ENCODE measurements around the gene ABCC11. TPM values are rescaled to one million over a fixed set of nuclear protein-coding genes. Genes with fewer than 3 reads are reported as not detected.

Gene ABCC11
- total and polyA plus RNA-seq, 2 of the 4 experiments (the other 2 are of a cell fraction): 0.09 to 0.18 TPM

DNA sequence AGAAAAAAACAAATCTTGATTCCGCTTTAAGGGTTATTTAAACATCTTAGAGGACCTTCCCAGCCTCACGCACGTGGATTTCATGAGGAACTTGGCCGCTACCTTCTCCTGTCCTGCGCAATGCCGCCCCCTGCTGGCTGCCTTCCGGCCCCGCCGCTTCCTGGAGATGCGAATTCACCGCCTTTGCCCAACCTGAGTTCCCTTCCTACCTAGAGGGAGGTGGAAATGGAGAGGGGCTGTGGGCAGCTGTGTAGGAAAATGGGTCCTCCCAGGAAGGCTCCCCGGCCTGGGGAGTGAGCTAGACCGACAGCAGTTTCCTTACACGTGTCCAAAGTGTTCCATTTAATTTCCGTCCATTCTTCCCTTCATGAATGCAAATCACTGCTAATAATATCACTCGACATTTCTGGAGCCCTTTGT lies 90.5 kb downstream of the ABCC11 start:
- Histone ChIP-seq H2BK15ac (ENCODE audit: low read depth, low read length) (peak overlapping the region; percentile 70; the same call in 2 of the 3 replicates), H3K56ac (ENCODE audit: extremely low read depth, insufficient read depth, low read length) (no peak overlapping the region), H2BK20ac (ENCODE audit: low read depth, low read length) (peak overlapping the region; percentile 91; the same call in 1 of the 2 replicates), H3K14ac (replicated peaks; ENCODE audit: low read depth, low read length) (no peak overlapping the region), H2AK5ac (ENCODE audit: low read depth, low read length) (peak overlapping the region; percentile 51), H2AFZ (replicated peaks; ENCODE audit: low read length, poor library complexity) (peak overlapping the region; percentile 80), H3K18ac (ENCODE audit: low read depth, low read length) (no peak overlapping the region), H3K4me3 (ENCODE audit: insufficient read depth, low read depth, low read length) (no peak overlapping the region), H3K4ac (ENCODE audit: low read depth, low read length) (peak overlapping the region; percentile 66), H4K5ac (ENCODE audit: low read depth, low read length) (no peak overlapping the region), H3K4me2 (ENCODE audit: low read depth, low read length) (peak overlapping the region; percentile 38; the same call in 1 of the 2 replicates), H3K27me3 (ENCODE audit: control insufficient read depth, insufficient read depth, low read length) (no peaks in the 10 kb centered on the region), H3K9me3 (ENCODE audit: control insufficient read depth, insufficient read depth, low read length) (no peaks in the 10 kb centered on the region), H3K4me1 (ENCODE audit: control insufficient read depth, insufficient read depth, low read length) (peaks cover 2% of the 10 kb centered on the region), H3K79me1 (ENCODE audit: low read depth in 1 of 2, low read length in 2 of 2) (no peaks in the 10 kb centered on the region), H3K23ac (ENCODE audit: low read depth, low read length) (no peak overlapping the region), H3K9ac (ENCODE audit: low read depth, low read length) (no peak overlapping the region), H2BK120ac (ENCODE audit: low read depth, low read length) (peak overlapping the region; percentile 83), H3K9me1 (ENCODE audit: insufficient read depth, low read length) (0 out of 2 replicates have a peak, but pooled peaks cover 5% of the 10 kb centered on the region), H3K27ac (ENCODE audit: insufficient read depth, low read length) (no peak overlapping the region), H4K91ac (ENCODE audit: insufficient read depth, low read depth, low read length) (peak overlapping the region; percentile 21; the same call in 1 of the 2 replicates), H2AK9ac (replicated peaks; ENCODE audit: low read depth, low read length, poor library complexity) (peak overlapping the region; percentile 73), H4K20me1 (ENCODE audit: insufficient read depth, low read length) (no peaks in the 10 kb centered on the region), H3K36me3 (ENCODE audit: control insufficient read depth, insufficient read depth, low read length) (no peaks in the 10 kb centered on the region), H2BK5ac (ENCODE audit: low read depth, low read length, poor library complexity, severe bottlenecking) (no peak overlapping the region), H4K8ac (ENCODE audit: low read depth in 2 of 2, low read length in 2 of 2) (no peak overlapping the region; a peak in 1 of 4 replicates)
- no TSS peak for BruUV-seq (replicated peaks)
- DNase-seq (peak; percentile 85), ATAC-seq (ENCODE audit: low read depth) (peak; percentile 85)
- in situ Hi-C loops (cut with MboI; ENCODE audit: low sequenced_read_pairs) (loop anchor here (5.0 to 25.0 kb wide), 3 partner anchors 104 to 694 kb away; partner anchors contain the start of genes ITFG1 and PHKB), intact Hi-C loops (cut with micrococcal nuclease) (loop anchor here (1.0 to 10.0 kb wide), 7 partner anchors 102 to 1120 kb away; partner anchors contain the start of genes ITFG1 and PHKB), dilution Hi-C loops (cut with HindIII; ENCODE audit: low sequenced_read_pairs, unreplicated experiment) (no loop called here)
- POLR2A ChIA-PET (ENCODE audit: unreplicated experiment): no interaction called here
- 100% methylated on average over 1 of the region's 16 CpGs; no CpG with 5 or more reads in 1 of the 2 experiments for WGBS, 2 experiments (ENCODE audit: extremely low coverage in 2 of 2, insufficient read length in 1 of 2)
- CTCF ChIA-PET: interaction anchor here (2.4 kb wide), 1 partner anchor 1015 kb away, joined by 11 read pairs; no protein-coding TSS in a partner anchor
- TF ChIP-seq RFX5 (IDR thresholded peaks at IDR 0.05; ENCODE audit: low read depth, low read length): no peak
- TF ChIP-seq RAD21 (IDR thresholded peaks at IDR 0.05; ENCODE audit: low read length): peak; percentile 98
- peak; percentile 43; the same call in 1 of the 2 replicates for TF ChIP-seq MAZ (IDR thresholded peaks at IDR 0.05; ENCODE audit: borderline replicate concordance, low read depth, low read length)
- TF ChIP-seq MAFK (IDR thresholded peaks at IDR 0.05; ENCODE audit: low read depth, low read length): no peak
- peak; percentile 96 for TF ChIP-seq SMC3 (IDR thresholded peaks at IDR 0.05; ENCODE audit: low read depth, low read length)
- TF ChIP-seq NFE2L2 (IDR thresholded peaks at IDR 0.05; ENCODE audit: low read depth, low read length): no peak
- peak; percentile 94 for TF ChIP-seq MXI1 (IDR thresholded peaks at IDR 0.05; ENCODE audit: borderline replicate concordance, low read depth, low read length)
- peak; percentile 68; the same call in 1 of the 2 replicates for TF ChIP-seq BHLHE40 (IDR thresholded peaks at IDR 0.05; ENCODE audit: low read depth, low read length)
- TF ChIP-seq, protein P1, sequence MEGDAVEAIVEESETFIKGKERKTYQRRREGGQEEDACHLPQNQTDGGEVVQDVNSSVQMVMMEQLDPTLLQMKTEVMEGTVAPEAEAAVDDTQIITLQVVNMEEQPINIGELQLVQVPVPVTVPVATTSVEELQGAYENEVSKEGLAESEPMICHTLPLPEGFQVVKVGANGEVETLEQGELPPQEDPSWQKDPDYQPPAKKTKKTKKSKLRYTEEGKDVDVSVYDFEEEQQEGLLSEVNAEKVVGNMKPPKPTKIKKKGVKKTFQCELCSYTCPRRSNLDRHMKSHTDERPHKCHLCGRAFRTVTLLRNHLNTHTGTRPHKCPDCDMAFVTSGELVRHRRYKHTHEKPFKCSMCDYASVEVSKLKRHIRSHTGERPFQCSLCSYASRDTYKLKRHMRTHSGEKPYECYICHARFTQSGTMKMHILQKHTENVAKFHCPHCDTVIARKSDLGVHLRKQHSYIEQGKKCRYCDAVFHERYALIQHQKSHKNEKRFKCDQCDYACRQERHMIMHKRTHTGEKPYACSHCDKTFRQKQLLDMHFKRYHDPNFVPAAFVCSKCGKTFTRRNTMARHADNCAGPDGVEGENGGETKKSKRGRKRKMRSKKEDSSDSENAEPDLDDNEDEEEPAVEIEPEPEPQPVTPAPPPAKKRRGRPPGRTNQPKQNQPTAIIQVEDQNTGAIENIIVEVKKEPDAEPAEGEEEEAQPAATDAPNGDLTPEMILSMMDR (conservative IDR thresholded peaks at IDR 0.05; ENCODE audit: low read depth, low read length): peak; percentile 96
- TF ChIP-seq, protein P2, sequence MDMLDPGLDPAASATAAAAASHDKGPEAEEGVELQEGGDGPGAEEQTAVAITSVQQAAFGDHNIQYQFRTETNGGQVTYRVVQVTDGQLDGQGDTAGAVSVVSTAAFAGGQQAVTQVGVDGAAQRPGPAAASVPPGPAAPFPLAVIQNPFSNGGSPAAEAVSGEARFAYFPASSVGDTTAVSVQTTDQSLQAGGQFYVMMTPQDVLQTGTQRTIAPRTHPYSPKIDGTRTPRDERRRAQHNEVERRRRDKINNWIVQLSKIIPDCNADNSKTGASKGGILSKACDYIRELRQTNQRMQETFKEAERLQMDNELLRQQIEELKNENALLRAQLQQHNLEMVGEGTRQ (IDR thresholded peaks at IDR 0.05; ENCODE audit: low read depth, low read length): no peak; the same call in 1 of the 2 replicates
- TF ChIP-seq POLR2A (IDR thresholded peaks at IDR 0.05; ENCODE audit: low read depth, low read length): peak; percentile 50; the same call in 1 of the 2 replicates
- no peak for TF ChIP-seq FOS (IDR thresholded peaks at IDR 0.05; ENCODE audit: low read depth, low read length)

All from IMR-90 (cell line).